GM21515 (cell line): Measurements from ENCODE around the gene DGCR8.
"Not testable (repeated sequence)": the region's sequence is repeated elsewhere in the genome, so short reads cannot be mapped to it uniquely, and the experiment has no call there.

ENCODE experiments used
- ATAC-seq: cut with Tn5 transposase; IDR thresholded peaks from one replicate; pipeline ENCODE4 v1.9.1; 2021; ENCODE audit not compliant: unreplicated experiment

DGCR8 gene

DNA sequence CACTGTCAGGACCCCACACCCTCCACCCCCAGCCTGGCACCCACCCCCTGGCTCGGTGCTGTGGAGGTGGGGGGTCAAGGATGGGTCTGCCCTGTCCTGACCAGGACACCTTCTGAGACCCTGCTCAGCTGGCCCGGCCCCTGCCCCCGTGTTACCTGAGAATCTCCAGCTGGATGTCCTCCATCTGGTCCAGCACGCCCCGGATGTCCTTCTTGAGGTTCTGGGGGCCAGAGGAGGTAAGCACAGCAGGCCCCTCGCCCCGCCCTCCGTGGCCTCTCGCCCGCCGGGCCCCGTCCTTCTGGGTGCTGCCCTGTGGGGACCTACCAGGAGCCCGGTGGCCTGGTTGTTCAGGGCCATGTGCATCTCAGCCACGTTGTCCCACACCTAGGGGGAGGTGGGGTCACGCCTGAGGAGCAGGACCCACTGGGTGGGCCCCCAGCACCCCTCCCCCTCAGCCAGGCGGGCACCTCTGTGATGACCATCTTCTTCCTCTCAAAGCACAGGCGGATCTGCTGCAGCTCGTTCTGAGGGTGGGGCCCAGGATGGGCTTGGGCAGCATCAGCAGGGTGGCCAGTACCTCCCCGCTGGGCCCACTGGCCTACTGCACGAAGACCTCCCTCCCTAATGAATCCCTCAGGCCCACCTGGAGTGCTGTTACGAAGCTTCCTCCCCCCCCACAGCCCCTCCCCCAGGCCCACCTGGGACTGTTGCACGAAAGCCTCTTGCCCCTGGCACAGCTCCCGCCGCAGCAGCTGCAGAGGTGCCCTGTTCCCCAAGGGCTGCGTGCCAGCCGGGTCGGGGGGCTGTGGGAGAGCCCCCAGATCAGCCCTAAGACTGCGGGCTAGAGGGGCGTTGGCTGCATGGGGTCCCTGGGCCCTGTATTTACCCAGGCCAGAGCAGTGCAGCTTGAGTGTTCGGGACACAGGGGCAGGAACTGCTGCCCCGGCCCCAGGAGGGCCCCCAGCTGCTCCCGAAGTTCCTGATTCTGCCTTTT is 69.5 kb downstream of the DGCR8 start:
- no peak for ATAC-seq

DNA sequence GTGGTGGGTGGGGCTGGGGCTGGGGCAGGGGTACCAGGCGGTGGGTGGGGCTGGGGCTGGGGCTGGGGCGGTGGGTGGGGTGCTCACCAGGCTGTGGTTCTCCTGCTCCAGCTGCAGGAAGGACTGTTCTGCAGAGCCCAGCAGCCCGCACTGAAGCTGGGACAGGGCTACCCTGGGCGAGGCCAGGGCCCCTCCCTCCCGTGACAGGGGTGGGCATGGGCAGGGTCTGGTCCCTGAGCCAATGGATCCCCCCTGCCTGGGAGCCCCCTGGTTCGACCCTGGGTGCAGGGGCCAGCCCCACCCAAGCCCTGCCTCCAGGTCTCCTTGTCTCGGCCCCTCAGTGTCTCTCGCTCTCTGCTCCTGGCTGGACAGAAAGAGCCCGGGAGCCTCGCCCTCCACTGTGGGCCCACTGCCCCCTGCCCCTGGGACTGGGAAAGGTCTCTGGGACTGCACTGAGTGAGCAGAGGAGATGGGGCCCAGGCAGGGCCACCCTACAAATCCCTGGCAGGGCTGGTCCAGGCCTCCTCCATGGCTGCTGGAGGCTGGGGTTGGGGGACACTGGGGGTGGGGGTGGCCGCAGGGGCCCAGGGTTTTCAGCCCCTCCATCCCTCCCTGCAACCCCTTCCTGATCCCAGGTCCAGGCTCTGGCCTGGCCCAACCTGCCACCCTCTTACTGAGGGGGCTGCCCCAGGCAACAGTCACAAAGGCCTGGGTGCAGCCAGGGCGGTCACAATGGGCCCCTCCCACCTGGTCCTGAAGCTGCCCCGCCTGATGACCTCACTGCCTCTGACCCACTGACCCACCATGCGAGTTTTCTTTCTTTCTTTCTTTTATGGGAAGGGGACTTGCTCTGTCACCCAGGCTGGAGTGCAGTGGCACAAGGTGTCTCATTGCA is 70.6 kb downstream of the DGCR8 start, which contains the start of gene CCDC188:
CCDC188 (minus strand) TSS at position 675 of the 895 bp plus-strand sequence; CDS start at position 606, 69 bp downstream.
- ATAC-seq: no peak

DNA sequence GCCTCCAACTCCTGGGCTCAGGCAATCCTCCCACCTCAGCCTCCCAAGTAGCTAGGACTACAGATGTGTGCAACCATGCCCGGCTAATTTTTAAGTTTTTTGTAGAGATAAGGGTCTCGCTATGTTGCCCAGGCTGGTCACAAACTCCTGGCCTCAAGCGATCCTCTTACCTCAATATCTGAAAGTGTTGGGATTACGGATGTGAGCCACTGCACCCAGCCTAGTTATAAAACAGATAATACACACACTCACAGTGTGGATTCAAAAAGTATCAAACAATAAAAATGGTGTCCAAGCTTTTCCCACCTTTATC is 71.2 kb downstream of the DGCR8 start:
- ATAC-seq: no peak

DNA sequence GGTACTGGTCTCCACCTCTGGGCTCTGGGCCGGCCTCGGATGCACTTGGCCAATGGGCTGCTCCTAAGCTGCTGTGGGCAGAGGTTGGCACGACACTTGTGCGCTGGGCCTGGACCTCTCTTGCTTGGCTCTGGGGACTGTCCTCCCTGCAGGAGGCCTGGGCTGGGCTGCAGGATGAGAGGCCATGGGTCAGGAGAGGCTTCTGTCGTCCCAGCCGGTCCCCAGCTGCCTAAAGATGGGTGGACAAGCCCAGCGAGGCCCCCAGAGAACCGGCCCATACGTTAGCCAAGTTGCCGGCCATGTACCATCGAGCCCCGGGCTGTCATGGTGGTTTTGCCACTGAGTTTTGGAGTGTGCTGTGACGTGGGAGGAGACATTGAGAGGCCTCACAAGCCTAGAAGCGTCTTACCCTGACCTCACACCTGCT is 72.4 kb downstream of the DGCR8 start:
- ATAC-seq: no peak

DNA sequence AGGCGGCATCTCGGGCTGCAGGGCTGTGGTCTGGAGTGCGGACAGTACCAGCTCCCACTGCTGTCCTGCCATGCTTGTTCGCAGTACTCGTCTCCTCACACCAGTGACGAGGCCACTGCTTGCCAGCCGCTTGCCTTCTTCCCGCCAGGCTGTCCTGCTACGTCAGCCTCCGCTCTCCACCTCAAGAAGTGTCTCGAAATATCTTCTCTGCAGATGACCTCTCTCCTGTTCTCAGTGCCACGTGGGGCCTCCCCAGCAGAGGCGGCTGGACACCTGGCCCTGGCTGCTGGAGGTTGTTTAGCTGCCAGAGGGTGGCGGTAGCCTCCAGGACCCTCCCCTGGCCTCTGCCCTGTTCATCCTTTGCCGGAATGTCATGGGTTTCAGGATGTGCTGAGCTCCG is 73.9 kb downstream of the DGCR8 start:
- no peak for ATAC-seq

DNA sequence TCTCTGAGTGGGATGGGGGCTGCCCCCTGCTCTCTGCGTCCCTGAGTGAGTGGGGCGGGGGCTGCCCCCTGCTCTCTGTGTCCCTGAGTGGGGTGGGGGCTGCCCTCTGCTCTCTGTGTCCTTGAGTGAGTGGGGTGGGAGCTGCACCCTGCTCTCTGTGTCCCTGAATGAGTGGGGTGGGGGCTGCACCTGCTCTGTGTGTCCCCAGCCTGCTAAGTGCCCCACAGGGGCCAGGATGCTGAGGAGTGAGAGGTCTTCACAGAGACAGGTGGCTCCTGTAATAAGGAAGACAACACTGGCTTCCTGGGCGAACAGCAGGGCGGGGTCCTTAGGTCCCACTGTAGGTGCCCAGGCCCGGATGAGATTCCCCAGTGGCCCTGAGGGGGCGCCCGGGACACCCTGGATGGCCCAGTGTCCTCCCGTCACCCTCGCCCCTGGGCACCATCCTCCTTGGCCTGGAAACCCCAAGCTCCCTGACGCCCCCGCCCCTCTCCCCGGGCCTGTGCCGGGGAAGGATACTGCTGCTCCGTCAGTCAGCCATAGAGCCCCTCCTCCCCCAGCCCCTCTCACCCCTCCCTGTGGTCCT is 74.7 kb downstream of the DGCR8 start:
- ATAC-seq: no peak

DNA sequence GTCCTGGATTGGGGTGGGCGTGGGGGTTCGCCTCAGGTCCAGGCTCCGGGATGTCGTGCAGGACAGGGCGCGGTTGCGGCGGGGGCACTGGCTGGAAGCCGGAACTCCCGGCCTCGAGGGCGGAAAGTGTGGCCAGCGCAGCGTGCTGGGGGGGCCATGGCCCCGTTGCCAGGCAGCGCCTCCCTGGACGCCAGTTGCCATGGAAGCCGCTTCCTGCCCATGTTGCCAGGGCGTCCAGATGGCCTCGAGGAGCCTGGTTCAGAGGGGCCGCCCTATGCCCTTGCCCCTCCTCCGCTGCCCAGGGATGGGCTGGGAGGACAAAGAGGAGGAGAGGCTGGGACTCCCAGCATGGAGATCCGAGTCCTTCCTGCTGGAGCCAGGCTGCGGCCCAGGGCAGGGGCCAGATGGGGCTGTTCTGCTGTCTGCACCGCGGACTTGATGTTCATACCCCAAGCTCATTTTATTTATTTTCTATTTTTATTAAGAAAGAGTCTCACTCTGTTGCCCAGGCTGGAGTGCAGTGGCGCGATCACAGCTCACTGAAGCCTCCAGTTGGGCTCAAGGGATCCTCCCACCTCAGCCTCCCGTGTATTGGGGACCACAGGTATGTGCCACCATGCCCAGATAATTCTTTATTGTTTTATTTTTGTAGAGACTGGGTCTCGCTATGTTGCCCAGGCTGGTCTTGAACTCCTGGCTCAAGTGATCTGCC is 75.4 kb downstream of the DGCR8 start:
- ATAC-seq: no peak

DNA sequence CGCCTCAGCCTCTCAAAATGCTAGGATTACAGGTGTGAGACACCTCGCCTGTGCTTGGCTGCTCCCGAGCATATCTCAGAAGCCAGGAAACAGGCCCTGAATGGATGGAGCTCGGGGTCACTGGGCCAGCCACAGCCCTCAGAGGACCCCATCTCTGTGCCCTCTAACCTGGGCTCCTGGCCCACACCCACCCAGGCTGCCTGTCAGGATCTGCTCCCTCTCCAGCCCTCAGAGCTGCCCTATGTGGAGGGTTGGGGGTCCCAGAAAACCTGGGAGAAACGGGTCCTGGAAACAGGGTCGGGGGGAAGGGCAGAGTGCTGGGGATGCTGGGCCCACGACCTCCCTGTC is 76.0 kb downstream of the DGCR8 start:
- ATAC-seq: no peak

DNA sequence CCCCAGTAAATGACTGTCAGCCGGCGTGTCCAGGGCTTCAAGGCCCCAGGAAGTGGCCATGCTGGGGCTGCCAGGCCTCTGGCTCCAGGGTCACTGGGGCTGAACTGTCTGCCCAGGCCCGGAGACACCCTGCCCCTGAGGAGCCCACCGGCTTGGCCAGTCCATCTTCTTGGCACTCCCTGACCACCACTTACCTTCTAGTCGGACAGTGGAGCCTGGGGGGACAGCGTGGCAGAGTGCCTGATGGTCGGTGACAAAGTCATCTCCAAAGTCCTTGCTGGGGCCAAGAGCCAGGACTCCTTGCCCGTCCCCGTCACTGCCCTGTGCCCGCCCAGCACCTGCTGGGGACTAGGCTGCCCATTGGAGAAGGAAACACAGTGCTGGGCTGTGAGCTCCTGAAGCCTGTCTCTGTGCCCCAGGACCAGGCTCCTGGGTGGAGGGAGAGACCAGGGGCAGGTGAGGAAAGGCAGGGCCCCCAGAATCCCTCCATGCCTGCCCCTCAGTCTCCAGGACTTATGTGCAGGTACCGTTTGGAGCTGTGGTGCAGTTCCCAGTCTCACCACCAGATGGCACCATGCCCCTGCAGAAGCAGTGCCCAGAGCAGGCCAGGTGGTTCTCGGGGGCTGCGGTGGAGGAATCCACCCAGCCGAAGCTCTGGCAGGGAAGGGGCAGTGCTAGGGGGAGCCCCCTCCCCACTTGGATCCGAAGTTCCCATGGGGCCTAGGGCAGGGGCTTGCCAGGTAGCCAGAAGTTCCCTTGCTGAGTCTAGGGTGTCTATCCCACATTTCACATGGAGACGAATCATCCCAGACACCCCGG is 76.8 kb downstream of the DGCR8 start:
- ATAC-seq: no peak

DNA sequence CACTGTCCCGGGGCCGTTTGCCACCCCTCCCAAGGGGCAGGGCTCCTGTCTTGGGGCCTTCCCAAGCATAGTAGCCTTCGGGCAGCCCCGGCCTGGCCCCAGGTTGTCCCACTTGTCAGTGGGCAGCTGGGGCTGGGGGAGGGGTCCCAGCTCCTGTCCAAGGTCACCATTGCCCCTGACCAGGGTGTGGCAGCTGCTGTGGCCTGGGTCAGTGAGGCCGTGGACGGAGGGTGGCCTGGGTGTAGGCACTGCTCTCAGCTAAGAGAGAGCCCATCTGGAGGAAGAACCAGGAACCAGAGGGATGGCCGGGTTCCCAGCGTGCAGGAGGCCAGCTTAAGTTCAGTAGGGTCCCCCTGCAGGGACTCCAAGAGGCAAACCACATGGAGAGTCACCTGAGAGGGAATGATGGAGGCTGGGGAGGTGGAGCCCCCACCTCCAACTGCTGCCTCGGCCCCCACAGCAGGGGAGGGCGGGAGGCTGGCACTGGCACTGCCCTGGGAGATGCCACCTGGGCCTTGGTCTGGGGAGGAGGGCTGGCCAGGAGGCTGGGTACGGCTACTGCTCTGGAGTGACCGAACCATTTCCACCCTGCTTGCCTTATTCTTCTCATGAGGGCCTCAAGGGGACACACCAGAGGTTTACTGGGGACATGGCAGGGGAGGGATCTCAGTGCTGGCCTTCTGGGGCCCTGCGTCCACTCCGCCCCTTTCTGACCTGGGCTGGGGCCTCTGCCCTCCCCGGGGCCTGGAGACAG is 77.6 kb downstream of the DGCR8 start:
- ATAC-seq: no peak

DNA sequence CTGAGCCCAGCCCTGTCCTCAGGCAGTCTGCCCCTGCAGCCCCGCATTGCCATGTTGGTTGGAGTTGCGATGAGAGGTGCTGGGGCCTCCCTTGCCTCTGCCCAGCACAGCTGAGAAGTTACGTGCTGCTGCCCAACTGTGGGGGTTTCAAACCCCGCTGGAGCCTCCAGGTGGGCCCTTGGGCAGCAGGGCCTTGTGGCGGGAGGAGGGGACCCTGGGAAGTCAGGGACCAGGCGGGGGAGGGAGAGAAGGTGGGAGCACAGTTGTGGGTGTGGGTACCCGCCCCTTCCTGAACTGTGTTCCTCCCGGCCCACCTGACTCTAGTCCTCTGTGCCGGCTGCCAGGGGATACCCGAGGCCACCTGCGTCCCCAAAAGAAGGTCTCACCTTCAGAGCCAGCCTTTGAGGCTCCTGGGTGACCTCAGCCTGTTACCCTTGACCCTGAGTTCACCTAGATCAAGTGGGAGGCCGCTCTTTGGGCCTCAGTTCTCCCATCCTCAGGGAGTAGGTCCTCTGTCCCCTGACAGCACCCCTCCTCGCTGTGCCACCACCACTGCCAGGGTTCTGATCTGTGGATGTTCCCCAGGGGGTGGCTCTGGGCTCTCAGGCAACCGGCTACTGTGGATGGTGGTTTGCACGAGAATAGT is 78.5 kb downstream of the DGCR8 start:
- no peak for ATAC-seq

DNA sequence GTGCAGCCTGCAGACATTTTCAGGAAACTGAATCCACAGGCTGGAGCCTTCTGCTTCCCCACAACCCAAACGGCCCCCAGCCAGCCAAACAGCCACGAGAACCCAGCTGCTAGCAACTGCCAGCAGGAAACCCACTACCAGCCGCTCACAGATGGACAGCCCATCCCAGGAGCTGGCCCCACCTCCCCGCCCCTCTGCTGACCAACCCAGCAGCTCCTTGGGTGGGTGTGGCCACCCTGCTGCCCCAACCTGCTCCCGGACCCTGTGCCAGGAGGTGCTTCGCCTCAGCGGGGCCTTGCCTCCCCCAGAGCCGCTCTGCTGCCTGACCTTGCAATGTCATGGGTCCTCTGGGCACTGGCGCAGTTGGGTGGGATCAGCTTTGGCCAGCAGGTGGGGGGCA is 79.0 kb downstream of the DGCR8 start:
- no peak for ATAC-seq

DNA sequence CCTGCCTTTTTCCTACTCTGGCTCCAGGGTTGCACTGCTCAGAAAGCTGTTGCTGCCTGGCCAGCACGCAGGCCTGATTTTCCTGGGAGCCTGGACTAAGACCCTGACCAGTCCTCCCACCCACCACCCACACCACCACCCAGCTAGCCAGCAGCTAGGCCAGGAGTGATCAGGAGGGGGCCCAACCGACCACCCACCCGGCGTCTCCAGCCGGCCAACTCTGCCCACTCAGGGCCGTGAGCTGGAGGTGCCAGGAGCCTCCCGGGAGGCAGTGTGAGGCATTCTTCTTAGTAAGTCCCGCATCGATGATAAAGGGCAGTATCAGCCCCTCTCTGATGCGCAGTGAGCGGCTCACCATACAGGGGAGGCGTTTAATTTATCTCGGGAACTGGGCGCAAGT is 79.5 kb downstream of the DGCR8 start:
- ATAC-seq: not testable (repeated sequence)

DNA sequence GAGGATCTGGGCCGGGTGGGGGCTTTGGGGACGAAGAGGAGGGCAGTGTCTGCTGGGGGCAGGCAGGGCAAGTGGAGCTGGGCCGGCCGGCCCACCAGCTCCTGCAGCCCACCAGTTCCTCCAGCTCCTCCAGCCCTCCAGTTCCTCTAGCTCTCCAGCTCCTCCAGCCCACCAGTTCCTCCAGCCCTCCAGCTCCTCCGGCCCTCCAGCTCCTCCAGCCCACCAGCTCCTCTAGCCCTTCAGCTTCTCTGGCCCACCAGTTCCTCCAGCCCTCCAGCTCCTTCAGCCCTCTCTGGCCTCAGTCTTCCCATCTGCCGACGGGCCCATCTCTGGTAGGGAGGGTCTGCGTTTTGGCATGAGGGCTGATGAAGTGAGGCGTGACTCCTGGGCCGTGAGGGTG is 80.0 kb downstream of the DGCR8 start:
- ATAC-seq: no peak
